AG08395 (cell line): Measurements from ENCODE around the gene TINAGL1.

Experiments used
- DNase-seq: peaks from one replicate; pipeline ENCODE4 v3.0.0; 2012; ENCODE audit warnings: mixed read lengths, low spot score

TINAGL1 gene, protein sequence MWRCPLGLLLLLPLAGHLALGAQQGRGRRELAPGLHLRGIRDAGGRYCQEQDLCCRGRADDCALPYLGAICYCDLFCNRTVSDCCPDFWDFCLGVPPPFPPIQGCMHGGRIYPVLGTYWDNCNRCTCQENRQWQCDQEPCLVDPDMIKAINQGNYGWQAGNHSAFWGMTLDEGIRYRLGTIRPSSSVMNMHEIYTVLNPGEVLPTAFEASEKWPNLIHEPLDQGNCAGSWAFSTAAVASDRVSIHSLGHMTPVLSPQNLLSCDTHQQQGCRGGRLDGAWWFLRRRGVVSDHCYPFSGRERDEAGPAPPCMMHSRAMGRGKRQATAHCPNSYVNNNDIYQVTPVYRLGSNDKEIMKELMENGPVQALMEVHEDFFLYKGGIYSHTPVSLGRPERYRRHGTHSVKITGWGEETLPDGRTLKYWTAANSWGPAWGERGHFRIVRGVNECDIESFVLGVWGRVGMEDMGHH

DNA sequence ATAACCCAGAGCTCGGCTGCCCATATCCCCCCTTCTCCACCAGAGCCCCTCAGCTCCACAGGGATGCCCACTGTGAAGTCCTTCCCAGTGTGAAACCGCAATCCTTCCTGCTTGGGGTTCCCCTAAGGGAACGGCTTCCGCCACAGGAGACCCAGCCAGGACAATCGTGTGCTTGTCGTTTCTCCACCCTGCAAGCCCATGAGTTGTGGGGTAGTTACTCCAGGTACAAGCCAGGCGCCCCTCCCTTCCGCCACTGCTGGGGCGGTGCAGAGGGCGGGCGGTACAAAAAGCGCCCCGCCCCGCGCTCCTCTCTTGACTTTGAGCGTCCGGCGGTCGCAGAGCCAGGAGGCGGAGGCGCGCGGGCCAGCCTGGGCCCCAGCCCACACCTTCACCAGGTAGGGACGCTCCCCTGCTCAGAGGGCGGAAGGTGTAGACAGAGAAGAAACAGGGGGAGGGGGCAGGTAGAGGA, at the start of gene TINAGL1:
TINAGL1 (plus strand) TSS at position 315 of the 469 bp plus-strand sequence. CDS start 634 bp downstream, outside the sequence.
- no peak for DNase-seq

DNA sequence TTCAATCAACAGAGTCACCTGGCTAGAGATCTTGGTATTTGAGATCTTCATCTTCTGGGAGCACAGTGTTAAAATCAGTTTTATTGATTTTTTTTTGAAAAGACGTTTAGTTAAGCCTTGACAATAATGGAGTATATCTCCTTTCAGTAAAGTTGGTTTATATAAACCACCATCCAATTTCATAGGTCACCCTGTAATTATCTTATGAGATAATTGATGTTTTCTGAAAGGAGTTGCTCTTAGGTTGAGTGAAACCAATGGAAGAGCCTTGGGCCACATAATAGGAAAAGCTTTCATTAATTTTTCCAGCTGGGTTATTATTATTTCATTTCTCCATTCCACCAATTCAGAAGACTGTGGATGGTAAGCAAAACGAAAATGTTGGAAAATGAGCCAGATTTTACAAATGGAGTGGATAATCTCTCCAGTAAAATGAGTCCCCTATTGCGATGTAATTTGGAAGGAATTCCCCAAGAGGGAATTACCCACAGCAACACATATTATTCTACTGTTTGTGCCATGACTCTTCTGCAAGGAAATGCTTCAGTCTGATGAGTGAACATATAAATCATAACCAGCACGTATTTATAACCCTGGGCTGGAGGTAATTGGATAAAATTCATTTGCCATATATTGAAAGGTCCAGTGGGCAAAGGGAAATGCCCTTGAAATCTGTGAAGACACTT, 46.2 kb upstream of the TINAGL1 start:
- no peak for DNase-seq

DNA sequence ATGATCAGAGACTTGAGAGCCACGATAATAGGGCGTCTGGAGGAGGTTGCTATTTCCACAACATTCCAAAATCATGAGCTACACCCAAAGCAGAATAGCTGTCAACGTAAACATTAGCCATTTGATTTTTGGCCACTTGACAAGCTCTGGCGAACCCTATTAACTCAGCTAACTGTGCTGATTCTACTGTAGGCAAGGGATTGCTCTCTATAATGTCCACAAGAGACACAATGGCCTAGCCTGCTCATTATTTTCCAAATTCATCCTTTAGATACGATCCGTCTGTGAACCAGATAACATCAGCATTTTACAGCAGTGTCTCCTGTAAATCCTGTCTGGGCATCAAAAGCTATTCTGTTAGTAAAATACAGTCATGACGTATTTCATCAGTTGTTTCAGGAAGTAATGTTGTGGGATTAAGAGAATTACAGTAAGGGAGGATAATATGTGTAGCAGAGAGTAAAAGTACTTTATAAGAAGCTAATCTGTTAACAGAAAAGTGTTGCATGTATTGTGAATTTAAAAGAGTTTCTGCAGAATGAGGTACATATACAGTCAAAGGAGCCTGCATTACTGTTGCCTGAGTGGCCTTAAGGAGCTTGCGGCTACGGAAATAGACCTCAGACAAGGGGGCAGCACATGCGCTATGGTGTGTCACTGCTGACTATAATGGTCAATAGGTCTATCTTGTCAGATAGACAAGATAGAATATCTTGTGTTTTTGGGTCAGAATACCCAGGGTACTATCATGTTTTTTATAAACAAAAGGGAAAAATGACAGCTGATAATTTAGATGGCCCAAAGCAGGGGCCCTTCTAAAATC, 44.9 kb upstream of the TINAGL1 start:
- peak; percentile 38 for DNase-seq

DNA sequence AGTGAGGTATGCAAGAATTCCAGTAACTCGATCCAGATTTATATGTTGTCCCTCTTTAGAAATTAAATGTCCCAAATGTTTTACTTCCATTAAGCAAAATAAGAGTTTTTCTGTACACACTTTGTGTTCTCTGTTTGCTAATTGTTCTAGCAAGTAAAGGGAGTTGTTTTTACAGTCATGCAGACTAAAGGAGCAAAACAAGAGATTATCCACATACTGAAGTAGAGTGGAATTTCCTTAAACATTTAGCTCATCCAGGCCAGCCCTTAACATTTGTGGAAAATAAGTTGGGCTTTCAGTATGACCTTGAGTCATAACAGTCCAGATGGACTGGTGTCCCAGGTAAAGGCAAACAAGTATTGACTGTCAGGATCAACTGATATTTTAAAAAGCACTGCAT, 44.1 kb upstream of the TINAGL1 start:
- DNase-seq: no peak

DNA sequence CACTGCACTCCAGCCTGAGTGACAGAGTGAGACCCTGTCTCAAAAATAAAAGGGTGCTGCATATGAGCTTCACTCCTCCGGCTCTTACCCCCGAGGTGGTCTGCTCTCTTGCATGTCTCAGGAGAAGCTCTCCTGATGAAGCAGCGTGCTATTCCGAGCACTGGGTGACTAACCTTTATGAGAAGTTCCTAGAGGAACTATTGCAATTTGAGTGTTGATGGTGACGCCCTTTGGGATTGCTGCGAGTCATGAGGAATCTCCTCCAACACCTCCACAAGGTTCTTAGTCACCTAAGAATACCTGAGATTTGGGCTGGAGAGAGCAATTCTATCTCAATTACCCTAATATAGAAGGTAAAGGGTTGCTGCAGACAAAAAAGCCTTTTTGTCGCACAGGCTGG, 40.8 kb upstream of the TINAGL1 start:
- DNase-seq: no peak

DNA sequence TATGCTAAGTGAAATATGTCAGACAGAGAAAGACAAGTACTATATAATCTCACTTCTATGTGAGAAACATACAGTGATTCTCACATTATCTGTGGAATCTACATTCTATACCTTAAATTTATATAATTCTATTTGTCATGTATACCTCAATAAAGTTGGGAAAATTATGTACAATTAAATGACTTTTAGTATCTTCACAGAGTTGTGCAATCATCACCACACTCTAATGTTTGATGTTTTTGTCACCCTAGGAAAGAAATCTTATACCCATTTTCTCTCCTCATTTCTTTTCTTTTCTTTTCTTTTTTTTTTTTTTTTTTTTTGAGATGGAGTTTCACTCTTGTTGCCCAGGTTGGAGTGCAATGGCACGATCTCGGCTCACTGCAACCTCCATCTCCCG, 37.0 kb upstream of the TINAGL1 start:
- no peak for DNase-seq

DNA sequence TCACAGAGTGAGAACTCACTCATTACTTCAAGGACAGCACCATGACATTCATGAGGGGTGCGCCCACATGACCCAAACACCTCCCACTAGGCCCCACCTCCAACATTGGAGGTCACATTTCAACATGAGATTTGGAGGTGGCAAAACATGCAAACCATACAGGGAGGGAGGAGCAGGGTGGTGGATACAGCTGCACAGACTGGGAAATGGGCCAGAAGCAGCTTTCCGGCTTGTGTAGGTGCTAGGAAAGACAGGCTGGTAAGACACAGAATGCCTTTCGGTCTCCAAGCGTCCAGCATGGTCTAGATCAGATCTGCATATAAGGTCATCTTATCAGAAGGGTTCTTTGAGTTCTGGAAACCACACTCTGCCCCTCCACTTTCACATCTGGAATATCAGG, 35.1 kb upstream of the TINAGL1 start:
- DNase-seq: no peak

DNA sequence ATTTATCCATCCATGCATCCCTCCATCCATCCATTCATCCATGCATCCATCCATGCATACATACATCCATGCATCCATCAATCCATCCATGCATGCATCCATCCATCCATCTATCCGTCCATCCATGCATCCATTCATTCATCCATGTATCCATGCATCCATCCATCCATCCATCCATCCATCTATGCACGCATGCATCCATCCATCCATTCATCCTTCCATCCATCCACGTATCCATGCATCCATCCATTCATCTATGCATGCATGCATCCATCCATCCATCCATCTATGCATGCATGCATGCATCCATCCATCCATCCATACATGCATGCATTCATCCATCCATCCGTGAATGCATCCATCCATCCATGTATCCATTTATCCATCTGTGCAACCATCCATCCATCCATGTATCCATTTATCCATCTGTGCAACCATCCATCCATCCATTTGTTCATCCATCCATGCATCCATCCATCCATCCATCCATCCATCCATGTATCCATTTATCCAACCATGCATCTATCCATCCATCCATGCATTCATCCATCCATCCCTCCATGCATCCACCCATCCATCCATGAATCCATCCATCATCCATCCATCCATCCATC, 30.3 kb upstream of the TINAGL1 start:
- no peak for DNase-seq

DNA sequence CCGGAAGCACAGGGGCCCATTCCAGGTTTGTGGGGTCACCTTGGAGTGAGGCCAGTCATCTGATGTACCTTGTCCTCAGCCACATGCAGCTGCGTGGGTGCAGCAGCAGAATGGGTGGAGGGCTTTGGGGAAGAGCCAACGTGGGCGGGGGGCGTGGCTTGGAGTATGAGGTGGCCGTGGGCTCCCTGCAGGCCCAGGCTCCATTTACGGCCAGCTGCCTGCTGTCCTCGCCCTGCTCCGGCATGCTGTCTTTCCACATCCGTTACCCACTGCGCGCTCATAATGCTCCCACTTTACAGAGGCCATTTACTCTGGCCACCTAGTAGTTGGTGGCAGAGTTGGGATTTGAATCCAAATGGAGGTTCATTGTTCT, 27.8 kb upstream of the TINAGL1 start:
- no peak for DNase-seq

DNA sequence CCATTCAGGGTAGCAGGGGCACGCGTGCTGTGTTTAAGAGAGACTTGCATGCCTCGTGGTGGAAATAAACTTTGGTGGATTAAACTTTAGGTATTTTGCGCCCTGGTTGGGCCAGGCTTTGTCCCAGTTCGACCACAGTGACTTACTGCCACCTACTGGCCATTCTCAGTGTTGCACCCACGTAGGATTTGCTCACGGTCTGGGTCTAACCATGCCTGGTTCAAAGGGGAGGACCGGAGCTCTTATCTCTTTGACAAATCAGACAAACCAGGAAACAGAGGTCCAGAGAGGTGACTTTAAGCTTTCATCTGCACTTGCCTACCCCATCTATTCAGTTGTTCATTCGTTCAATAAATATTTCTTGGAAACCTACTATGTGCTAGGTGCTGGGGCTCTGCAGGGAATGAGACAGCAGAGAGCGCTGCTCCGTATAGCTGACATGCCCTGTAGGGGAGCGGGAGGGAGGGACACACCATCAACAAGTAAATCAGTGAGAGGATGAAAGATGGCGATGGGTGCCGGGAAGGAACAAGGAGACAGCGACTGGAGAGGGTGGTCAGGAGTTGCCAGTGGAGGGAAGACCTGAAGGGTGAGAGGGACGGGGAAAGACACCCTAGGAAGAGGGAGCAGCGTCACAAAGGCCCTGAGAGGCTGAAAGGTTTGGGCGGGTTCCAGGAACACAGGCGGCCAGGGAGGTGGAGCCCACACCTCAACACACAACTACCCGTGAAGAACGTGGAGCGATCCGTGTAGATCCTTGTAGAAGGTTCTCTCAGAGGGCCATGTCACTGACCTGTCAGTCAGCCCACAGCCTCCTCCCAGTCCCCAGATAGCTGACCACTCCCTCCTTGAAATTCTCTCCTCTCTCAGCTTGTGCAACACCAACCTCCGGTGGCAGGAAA, 27.2 kb upstream of the TINAGL1 start:
- DNase-seq: peak; percentile 91

DNA sequence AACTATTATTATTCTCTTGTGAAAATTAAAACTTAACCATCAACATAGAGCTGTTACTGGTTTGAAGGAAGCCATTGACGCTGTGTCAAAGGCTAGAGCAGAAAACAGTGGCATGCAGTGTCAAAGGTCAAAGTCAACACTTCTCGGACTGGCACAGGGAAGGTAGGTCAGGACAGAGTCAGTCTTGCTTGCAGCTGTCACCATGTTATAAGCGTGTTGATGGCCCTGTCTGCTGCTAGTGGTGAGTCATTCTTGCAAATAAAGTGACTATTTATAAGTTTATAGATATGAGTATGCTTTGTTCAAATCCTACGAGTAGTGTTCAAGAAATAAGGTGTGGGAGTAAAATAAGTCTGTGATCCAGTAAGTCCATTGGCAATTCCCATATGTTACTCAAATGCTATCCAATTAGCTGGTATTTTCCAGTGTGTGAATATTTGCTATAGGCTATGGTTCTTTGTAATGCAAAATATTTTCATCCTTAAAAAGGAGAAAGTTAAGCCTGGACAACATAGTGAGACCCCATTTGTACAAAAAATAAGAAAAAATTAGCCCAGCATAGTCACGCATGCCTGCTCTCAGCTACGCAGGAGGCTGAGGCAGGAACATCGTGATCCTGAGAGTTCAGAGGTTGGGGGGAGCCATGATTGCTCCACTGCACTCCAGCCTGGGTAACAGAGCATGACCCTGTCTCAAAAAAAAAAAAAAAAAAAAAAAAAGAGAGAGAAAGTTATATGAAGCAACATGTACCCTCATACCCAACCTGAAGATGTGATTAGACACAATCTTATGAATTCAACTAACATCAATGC, 26.3 kb upstream of the TINAGL1 start:
- DNase-seq: no peak

DNA sequence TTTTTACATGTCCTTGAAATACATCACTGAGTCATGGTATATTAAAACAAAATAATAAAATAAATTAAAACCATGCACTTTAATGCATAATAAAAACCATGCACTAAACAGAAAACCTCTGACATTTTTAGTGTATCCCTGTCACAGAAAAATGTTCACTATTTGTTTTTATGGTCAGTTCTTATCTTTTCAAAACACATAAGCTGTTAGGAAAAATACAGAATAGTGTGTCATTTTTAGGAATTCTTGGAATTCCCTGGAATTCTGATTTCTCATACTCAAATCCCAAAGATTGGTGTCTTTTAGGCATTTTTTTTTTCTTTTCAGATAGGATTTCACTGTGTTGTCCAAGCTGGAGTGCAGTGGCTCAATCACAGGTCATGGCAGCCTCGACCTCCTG, 25.1 kb upstream of the TINAGL1 start:
- no peak for DNase-seq

DNA sequence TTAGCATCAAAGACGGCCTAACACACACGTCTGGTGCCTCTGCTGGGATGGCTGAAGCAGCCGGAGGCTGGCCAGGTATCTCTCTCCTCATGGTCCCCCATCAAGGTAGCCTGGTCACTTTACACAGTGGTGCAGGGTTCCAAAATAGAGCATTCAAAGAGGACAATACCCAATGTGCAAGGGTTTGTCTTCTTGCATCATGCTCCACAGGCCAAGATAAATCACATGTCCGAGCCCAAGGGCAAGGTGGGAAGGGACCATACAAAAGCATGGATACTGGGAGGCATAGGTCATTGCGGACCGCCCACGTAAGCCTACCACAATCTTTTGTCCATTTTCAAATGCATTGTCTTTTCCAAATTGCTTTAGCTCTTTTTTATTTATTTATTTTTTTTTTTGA, 23.8 kb upstream of the TINAGL1 start:
- no peak for DNase-seq

DNA sequence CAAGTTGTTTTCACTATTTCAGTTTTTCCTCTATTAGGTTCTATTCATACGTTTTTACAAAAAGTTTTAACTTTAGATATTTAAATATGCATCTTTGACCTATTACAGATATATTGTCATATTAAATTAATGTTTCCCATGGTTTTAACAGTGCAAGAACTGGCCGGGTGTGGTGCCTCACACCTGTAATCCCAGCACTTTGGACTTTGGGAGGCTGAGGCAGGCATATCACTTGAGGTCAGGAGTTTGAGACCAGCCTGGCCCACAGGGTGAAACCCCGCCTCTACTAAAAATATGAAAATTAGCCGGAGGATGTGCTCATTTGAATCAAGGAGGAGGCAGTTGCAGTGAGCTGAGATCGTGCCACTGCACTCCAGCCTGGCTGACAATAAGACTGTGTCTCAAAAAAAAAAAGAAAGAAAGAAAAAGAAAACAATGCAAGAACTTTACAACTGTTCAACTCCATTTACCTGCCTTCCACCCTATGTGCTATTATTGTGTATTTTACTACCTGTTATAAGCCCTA, 19.8 kb upstream of the TINAGL1 start:
- no peak for DNase-seq

DNA sequence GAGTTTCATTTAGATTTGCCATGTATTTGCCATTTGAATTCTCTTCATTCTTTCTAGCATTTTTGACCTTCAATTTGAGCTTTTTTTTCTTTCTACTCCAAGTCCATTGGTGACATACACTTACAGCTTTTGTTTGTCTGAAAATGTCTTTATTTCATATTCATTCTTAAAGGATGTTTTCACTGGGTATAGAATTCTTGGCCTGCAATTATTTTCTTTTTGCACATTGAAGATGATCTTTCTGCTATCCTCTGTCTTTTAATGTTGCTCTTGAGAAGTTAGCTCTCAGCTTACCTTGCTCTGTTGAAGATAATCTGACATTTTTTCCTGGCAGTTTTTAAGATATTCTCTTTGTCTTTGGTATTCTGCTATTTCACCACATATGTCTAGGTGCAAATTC, 16.6 kb upstream of the TINAGL1 start:
- no peak for DNase-seq

DNA sequence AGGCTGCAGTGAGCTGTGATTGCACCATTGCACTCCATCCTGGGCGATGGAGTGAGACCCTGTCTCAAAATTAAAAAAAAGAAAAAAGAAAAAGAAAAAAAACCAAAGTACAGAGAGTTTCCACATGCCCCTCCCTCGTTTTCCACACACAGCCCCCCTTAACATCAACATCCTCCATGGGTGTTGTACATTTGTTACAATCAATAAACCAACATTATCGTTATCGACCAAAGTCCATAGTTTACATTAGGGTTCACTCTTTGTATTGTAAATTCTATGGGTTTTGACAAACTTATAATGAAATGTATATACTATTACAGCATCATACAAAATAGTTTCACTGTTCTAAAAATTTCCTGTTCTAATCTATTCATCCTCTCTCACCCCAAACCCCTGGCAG, 15.9 kb upstream of the TINAGL1 start:
- no peak for DNase-seq

DNA sequence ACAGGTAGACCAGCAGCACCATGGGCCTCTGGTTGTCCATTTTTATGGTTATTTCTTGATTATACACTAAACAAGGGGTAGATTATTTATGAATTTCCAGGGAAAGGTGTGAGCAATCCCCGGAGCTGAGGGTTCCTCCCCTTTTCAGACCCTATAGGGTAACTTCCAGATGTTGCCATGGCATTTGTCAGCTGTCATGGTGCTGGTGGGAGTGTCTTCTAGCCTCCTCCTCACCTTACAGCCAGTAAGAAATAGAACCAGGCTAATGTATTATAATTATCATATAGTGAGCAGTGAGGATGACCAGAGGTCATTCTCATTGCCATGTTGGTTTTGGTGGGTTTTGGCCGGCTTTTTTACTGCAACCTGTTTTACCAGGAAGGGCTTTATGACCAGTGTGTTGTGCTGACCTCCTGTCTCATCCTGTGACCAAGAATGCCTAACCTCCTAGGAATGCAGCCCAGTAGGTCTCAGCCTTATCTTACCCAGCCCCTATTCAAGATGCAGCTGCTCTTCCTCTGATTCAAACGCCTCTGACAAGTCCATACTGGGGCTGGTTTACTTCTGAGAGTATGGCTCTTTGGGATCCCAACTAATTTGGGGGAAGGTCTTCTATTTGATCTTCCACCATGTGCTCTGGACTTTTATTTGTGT, 13.5 kb upstream of the TINAGL1 start:
- DNase-seq: no peak

DNA sequence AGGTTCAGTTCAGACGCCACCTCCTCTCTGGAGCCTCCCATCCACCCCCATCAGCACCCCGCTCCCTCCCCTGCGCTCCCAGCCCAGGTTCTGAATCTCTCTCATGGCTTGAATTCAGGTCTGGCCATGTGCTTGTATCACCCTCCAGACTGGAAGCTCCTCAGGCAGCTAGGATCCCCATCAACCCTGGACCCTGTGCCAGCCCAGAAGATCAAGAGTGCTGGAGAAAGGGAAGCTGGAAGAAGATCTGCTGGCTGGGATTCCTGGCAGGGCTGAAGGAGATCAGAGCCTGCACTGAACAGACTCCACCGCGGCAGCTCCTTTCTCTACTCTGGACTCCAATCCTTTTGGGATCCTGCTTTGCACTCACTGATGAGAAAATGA, 11.7 kb upstream of the TINAGL1 start:
- DNase-seq: no peak

DNA sequence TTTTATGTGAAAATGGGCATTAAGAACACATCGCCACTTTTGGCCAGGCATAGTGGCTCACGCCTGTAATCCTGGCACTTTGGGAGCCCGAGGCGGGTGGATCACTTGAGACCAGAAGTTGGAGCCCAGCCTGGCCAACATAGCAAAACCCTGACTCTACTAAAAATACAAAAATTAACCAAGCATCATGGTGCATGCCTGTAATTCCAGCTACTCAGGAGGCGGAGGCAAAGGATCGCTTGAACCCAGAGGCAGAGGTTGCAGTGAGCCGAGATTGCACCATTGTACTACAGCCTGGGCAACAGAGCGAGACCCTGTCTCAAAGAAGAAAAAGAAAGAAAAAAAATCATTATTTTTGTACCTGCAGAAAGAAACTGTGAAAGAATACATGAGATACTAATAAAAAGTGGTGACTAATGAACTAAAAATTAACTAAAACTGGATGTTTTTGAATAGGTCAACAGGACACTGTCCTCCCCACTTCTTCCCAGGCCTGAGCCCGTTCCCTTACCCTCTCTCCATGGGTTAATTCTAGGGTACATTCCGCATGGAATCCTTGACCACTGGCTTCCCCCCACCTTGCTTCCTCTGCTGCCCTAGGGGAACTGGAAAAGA, 8.3 kb upstream of the TINAGL1 start:
- no peak for DNase-seq
